Measurements from ENCODE around the gene OPRL1.

GRCh38 chr20:64041781-64042053 lies 38.2 kb upstream of the OPRL1 start:
- no peak for TF ChIP-seq CTCF (tag by site-specific recombination; IDR thresholded peaks at IDR 0.05)
- no peak for TF ChIP-seq SP2 (tag by site-specific recombination; IDR thresholded peaks at IDR 0.05)
- TF ChIP-seq REST (tag by site-specific recombination; IDR thresholded peaks at IDR 0.05) = no peak
- no peak for TF ChIP-seq ZBTB7A (tag by site-specific recombination; IDR thresholded peaks at IDR 0.05; ENCODE audit: low read depth)
- no peak for TF ChIP-seq SP3 (tag by site-specific recombination; IDR thresholded peaks at IDR 0.05)

Data from HEK293 (cell line).